ENCODE data around the gene ASB12. TPM values are rescaled to one million over a fixed set of nuclear protein-coding genes. Genes with fewer than 3 reads are reported as not detected.

The ASB12 gene
- total RNA-seq, 4 donors from 2014 or later: not detected

- no peak for TF ChIP-seq CTCF (IDR thresholded peaks at IDR 0.05; ENCODE audit: low read depth)
Observed at GRCh38 chrX:64204701-64205440, 25.5 kb downstream of the ASB12 start.

GRCh38 chrX:64204252-64204651 is 26.2 kb downstream of the ASB12 start:
- no peak for TF ChIP-seq CTCF (IDR thresholded peaks at IDR 0.05; ENCODE audit: low read depth)

- TF ChIP-seq CTCF (IDR thresholded peaks at IDR 0.05; ENCODE audit: low read depth): no peak
Observed at GRCh38 chrX:64202808-64203325, 27.5 kb downstream of the ASB12 start.

GRCh38 chrX:64198036-64198435 is 32.4 kb downstream of the ASB12 start:
- TF ChIP-seq CTCF (IDR thresholded peaks at IDR 0.05; ENCODE audit: low read depth): no peak

- no peak for TF ChIP-seq CTCF (IDR thresholded peaks at IDR 0.05; ENCODE audit: low read depth)
Observed at GRCh38 chrX:64196606-64197005, 33.8 kb downstream of the ASB12 start.

GRCh38 chrX:64195862-64196261 is 34.5 kb downstream of the ASB12 start:
- no peak for TF ChIP-seq CTCF (IDR thresholded peaks at IDR 0.05; ENCODE audit: low read depth)

- no peak for TF ChIP-seq CTCF (IDR thresholded peaks at IDR 0.05; ENCODE audit: low read depth)
Observed at GRCh38 chrX:64192673-64193072, 37.7 kb downstream of the ASB12 start.
